GM21619 (cell line): ENCODE measurements around the gene CACNG7.
"Not testable (repeated sequence)": the region's sequence is repeated elsewhere in the genome, so short reads cannot be mapped to it uniquely, and the experiment has no call there.

ENCODE experiments used
- ATAC-seq: cut with Tn5 transposase; IDR thresholded peaks from one replicate; pipeline ENCODE4 v1.9.1; 2021; ENCODE audit not compliant: unreplicated experiment

CACNG7 gene

DNA sequence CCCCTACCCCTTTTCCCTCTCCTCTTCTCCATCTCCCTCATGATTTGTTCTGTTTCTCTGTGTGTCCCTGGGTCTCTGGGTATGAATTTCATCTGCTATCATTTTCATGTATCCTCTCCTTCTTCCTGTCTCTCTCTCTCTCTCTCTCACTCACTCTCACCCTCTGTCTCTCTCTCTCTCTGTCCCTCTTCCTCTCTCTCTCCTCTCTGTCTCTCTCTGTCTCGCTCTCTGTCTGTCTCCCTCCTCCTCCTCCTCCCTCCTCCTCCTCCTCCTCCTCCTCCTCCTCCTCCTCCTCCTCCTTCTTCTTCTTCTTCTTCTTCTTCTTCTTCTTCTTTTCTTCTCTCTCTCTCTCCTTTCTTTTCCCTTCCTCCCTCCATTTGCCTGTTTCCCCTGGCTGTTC is 3.3 kb upstream of the CACNG7 start:
- ATAC-seq, result no peak

DNA sequence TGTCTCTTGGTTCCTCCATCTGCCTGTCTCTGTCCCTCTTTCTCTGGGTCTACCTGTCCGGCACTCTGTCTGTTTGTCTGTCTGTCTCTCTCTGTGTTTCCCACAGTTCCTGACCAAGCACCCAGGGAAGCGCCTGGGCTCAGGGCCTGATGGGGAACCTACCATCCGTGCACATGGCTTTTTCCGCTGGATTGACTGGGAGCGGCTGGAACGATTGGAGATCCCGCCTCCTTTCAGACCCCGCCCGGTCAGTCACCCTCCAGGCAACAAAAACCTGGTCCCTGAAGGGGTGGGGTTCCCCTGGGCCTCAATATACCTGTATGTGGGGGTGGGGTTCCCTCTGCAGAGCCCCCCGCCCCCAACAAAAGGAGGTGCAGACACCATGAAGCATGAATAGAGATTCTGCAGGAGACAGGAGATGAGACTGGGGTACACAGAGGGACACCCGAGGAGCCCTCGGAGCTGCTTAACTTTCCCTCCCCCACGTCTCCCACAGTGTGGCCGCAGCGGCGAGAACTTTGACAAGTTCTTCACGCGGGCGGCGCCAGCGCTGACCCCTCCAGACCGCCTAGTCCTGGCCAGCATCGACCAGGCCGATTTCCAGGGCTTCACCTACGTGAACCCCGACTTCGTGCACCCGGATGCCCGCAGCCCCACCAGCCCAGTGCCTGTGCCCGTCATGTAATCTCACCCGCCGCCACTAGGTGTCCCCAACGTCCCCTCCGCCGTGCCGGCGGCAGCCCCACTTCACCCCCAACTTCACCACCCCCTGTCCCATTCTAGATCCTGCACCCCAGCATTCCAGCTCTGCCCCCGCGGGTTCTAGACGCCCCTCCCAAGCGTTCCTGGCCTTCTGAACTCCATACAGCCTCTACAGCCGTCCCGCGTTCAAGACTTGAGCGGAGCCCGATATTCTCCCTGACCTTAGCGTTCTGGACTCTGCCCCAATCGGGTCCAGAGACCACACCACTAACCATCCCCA is 2.6 kb upstream of the CACNG7 start:
- ATAC-seq, result no peak

DNA sequence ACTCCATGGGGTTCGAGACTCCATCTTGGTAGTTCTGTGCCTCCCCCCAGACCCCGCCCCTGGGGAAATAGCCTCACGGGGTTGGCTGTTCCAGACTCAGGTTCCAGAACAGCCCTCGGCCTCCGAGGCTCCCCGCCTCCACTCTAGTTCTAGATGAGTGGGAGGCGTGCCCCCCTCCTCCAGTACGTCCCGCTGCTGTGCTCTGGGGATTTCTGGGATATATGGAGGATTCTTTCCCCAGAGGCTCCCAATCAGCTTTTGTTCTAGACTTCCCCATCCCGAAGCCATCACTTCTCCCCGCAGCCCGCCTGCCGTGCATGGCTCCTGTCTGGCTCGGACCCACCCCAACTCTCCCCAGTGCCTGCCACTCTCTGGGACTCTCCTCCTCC is 1.9 kb upstream of the CACNG7 start:
- ATAC-seq, result no peak

DNA sequence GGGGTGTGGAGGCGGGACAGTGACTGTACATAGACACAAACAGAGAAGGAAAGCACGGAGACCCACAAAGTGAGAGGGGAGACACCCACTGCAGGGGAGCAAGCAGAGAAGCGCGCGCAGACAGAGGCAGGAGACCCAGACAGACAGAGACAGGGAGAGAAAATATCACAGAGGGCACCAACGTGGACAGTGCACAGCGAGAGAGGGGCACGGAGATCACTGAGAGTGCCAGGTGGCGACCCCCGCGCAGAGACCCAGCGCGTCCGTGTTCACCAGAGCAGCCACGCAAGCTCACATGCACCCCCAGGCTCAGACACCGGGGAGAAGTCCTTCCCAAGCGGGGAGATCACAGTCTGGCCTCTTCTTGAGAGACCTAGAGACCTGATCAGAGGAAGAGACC is 1.4 kb upstream of the CACNG7 start:
- ATAC-seq, result no peak

DNA sequence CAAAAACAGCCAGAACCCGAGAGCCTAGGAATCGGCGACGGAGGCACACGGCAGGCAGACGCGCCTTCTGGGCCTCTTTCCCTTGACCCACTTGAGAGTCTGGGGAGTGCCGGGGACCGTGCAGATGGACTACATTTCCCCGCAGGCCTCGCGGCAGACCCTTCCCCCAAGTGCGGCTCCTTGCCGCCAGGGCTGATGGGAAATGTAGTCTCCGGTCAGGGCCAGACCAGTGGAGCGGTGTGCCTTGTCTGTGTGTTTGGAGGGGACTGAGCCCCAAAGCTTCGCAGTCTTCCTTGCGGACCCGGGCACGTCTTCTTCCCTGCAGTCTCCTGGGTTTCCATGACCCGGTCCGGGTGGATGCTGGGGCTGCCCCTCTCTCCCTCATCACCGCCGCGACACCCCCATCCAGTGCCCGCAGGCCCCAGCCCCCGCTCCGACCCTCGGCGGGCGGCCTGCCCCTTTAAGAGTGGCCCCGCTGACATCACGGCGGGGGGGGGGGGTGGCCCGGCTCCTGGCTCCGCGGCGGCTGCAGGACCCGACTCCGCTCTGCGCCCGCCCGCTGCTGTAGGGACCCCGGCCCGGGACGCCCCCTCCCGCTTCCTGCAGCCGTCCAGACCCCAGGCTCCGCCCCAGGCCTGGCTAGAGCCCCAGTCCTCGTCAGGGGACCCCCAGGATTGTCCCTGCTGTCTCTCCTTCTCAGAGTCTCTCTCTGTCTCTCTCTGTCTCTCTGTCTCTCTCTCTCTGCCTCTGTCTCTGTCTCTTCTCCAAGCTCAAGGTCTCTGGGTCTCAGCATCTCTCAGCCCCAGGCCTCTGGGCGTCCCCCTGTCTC is 758 bp upstream of the CACNG7 start:
- ATAC-seq, result no peak

DNA sequence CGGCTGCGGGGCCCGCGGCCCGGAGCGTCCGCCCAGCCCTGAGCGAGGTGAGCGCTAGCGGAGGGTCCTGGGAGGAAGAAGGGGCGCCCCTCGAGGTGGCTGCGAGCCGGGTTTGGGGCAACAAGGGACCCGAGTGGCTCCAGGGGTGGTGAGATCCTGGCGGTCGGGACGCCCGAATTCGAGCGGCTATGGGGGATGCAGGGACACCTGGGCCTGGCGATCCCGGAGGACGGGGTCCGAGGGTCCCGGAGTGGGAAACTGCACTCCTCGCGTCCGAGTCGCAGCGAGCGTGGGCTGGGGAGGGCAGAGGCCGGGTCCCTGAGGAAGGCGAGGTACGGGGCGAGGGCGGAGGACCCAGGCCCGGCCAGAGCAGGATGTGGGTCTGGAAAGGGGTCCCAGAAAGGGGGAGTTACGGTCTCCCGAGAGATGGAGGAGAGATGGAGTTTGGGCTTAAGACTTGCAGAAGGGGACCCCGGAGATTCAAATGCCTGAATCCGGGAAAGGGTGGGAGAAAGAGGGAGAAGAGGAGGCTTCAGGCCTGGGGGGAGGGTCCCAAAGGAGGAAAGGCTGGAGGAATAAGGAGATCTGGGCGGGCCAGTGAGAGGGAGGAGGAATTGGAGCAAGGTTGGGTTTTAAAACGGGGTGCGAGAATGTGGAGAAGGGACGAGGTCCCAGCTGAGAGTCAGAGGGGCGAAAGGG is 542 bp downstream of the CACNG7 start:
- no peak for ATAC-seq

DNA sequence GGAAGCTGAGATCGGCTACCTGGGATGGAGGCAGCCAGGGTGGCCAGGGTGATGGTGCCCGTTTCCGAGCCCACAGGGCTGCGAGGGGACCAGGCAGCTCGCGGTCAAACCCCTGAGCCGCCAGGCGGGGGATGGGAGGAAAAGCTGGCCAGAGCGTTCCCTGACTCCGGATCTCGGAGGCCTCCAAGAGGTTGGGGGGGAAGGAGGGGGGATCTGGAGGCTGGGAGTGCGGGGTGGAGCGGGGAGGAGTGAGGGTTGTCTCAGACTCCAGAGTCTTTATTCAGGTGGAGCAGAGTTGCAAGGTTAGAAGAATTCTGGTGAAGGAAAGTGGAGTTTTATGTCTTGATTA is 1.1 kb downstream of the CACNG7 start:
- no peak for ATAC-seq

DNA sequence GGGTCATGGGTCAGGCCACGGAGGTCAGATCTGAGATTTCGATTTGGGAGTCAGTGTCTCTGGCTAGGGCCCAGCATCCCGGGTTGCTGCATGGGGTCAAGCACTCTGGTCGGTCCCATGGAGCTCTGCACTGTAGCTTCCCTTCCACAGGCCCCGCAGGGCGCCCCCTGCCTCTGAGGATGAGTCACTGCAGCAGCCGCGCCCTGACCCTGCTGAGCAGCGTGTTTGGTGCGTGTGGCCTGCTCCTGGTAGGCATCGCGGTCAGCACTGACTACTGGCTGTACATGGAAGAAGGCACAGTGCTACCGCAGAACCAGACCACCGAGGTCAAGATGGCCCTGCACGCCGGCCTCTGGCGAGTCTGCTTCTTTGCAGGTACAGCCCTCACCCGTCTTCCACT is 3.6 kb downstream of the CACNG7 start:
- no peak for ATAC-seq

DNA sequence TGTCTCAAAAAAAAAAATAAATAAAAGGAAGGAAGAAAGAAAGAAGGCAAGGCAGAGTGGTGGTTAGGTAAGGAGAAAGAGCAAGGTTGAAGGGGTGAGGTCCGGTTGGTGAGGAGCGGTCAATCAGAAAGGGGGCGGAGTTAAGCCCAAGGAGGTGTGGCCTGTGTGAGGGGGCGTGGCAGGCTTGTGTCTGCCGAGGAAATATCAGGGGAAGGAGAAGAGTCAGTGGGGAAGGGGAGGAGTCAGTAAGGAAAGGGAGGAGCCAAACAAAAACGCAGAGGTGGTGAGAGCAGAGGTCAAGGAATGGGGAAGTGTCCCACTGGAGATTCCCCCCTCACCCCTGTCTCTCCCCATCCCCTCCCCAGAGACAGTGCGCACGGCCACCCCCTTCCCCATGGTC is 5.9 kb downstream of the CACNG7 start:
- no peak for ATAC-seq

DNA sequence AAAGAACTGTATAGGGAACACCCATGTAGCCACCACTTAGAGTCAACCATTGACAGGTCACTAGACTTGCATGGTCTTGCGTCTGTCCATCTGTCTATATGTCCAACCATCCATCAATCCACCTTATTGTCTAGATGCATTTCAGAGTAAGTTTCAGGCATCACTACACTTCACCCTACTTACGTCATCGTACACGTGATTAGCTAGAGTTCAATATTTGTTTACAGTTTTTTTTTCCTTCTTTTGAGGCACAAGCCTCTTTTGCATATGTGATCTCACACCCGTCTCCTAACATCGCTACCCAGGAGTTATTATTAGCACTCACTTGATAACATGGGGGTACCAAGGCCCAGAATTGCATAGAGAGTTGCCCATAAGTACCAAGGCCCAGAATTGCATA is 6.9 kb downstream of the CACNG7 start:
- ATAC-seq, result no peak

DNA sequence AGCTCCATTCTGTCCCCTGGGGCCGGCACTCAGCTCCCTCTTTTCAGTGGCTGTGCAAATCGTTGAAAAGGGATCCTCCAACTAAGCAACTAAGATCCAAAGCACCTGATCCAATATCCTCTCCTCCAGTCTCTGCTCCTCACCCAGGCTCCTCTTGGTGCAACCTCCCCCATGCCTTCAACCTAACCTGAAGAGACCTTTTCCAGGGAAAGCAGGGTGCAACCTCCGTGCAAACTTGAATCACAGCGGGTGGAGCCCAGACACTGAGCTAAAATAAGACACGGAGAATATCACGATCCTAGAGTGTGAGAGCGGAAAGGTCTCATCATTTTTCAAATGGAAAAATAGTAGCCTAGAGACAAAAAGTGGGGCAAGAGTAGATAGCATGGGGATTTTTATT is 8.3 kb downstream of the CACNG7 start:
- no peak for ATAC-seq

DNA sequence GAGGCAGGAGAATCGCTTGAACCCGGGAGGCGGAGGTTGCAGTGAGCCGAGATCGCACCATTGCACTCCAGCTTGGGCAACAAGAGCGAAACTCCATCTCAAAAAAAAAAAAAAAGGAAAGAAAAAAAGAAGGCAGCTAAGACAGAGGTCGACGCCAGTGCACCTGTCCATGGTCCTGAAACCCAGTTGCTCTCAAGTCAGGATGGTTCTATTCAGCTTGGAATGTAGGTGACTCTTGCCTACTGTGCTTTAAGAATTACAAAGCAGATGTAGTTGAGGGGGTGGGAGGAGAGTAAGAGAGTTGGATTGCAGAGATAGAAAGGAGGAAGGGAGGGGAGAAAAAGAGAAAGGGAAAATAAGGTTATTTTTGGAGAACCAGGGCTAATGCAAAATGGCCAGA is 18.7 kb downstream of the CACNG7 start:
- ATAC-seq, result no peak

DNA sequence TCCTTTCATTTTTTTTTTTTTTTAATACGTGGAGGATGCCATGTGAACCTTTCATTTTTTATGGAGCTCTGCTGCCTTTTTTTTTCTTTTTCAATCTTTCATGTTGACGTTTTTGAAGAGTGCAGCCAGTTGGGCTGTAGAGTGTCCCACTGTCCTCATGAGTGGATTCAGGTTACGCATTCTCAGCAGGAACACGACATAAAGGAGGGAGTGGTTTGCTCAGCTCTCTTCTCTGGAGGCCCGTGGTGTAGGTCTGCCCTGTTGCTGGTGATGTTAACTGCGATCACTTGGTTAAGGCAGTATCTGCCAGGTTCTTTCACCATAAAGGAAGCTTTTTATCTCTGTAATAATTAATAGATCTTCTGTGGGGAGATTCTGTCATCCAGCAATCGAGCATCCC is 27.0 kb downstream of the CACNG7 start:
- ATAC-seq, result no peak

DNA sequence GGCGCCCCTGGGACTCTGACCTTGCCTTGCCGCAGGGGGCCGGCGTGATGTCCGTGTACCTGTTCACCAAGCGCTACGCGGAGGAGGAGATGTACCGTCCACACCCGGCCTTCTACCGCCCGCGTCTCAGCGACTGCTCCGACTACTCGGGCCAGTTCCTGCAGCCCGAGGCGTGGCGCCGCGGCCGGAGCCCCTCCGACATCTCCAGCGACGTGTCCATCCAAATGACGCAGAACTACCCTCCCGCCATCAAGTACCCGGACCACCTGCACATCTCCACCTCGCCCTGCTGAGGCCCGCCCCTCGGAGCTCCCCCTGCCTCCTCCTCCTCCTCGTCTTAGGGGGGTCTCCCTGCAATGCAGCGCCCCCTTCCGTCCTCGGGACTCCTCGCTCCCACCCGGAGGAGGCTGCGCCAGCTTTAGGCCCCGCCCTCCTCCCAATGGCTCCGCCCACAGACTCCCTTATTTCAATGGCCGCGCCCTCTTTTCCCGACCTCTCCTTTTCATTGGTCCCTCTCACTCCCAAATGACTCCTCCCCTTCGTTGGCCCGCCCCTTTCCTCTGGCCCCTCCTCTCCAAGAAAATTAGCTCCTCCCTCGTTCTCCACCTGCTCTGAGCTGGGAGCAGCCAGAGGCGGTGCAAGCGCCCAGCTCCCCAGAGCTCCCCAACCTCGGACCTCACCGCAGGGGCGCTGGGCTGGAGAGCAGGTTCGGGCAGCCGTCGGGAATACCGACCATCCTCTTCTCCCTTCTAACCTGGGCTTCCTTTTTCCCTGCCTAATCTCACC is 33.1 kb downstream of the CACNG7 start:
- ATAC-seq, result no peak

DNA sequence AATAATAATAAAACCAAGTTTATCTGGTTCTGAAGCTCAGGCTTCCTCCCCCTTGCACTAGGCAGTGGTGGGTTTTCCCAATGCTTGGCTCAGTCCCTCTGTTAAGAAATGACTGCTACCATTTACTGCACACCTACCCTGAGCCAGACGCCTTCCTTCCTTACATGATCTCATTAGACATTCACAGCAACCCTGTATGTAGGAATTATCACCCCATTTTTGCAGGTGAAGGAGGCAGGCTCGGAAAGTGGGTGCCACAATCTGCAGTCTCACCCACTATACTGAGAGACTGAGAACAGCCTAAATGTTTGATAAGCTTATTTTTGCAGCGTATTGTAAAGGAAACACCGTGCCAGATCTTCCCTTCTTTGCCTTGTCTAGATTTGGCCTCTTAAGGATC is 35.3 kb downstream of the CACNG7 start:
- ATAC-seq, result no peak

DNA sequence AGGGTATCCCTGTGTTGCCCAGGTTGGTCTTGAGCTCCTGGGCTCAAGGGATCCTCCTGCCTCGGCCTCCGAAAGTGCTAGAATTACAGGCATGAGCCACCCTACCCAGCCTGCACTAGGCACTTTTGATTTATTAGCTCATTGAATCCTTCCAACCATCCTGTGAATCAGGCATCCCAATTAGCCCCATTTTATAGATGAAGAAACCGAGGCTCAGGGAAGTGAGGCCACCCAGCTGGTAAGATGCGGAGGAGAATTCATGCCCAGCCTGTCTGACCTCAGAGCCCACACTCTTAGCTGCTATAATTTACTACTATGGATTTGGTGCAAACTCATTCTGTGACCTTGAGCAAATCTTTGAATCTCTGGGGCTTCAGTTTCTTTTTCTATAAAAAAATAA is 35.9 kb downstream of the CACNG7 start:
- no peak for ATAC-seq

DNA sequence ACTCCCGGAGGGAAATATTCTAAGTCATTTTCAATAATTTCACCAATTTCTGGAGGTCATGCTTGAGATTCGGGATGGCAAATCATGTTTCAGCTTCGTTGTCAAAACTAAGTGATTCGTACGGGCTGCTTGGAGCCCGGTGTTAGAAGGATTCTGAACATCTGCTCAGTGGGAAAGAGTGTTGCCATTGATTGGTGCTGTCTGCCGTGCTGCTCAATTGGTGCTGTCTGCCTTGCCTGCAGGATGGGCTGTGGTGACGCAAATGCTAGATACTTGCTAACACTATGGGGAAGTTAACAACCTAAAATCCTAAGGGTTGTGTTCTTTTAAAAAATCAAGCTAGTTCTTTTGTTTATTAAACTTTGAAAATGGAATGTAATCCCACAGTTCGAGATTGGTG is 36.4 kb downstream of the CACNG7 start:
- ATAC-seq, result no peak

DNA sequence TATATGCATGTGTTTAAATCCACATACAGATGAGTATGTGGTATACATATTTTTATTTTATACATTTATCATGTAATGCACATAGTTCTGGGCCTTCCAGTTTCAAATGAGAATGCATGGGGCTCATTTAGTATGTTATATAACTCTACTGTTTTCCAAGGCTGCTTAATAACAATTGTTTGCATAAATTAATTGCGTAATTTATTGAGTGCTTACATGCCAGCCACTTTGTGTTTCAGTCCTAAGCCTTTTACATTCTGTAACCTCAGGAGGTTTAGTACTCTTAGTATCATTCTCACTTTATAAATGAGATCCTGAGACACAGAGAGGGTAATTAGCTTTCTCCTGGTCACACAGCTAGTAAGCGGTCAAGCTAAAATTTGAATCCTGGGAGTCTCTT is 36.9 kb downstream of the CACNG7 start:
- no peak for ATAC-seq

DNA sequence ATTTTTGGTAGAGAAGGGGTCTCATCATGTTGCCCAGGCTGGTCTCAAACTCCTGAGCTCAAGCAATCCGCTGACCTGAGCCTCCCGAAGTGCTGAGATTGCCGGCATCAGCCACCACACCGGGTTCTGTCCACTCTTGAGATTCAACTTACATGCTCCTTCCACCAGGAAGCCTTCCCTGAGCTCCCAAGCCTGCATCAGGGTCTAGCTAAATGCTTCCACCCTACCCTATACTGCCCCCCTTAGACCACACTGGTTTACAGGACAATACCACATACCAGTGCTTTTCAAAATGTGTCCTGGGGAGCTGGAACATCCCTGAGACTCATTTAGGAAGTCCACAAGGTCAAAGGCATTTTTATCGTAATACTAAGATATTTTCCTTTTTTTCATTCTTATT is 38.5 kb downstream of the CACNG7 start:
- no peak for ATAC-seq

DNA sequence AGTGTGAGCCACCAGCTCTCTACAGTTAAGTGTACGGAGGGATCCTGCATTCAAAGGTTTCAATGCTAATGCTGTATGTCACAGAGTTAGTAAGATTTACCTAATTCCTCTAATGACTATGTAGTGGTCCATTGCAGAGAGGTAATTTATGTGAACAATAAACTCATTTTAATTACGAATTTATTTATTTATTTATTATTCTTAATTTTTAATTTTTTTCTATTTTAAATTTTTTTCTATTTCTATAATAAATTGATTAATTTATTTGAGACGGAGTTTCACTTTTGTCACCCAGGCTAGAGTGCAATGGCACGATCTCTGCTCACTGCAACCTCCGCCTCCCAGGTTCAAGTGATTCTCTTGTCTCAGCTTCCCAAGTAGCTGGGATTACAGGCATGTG is 39.5 kb downstream of the CACNG7 start:
- not testable (repeated sequence) for ATAC-seq

DNA sequence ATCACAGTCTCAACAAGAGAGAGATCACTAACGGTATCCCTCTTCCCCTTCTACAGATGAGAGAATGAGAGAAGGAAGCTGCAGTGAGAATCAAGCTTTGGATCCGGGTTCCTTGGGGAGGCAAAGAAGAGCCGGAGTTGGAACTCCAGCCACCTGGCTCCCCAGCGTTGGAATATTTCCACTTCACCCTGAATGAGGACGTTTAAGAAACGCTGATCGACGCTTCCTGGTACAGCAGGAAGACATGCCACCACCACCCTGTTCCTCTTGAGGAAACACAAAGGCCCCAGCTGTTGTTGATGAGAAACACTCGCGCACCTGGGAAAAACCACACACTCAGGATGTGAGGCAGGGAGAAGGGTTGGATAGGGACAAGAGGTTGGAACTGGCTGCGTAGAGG is 42.4 kb downstream of the CACNG7 start:
- ATAC-seq, result no peak
